Stimulated activated CD4-positive, alpha-beta T cell treated with anti-CD3 and anti-CD28 coated beads, Interleukin-12 subunit alpha, Interleukin-12 subunit beta, amount 100 ng/mL, for 24 hours (primary cell): ENCODE results near the gene ALG9.
"Not testable (repeated sequence)": the region's sequence is repeated elsewhere in the genome, so short reads cannot be mapped to it uniquely, and the experiment has no call there.

ENCODE experiments used
- DNase-seq, 2 experiments: peaks; one replicate each; pipeline ENCODE4 v3.0.0-alpha.2; 2020; ENCODE audit warnings: low read depth in 2 of 2

ALG9 gene

DNA sequence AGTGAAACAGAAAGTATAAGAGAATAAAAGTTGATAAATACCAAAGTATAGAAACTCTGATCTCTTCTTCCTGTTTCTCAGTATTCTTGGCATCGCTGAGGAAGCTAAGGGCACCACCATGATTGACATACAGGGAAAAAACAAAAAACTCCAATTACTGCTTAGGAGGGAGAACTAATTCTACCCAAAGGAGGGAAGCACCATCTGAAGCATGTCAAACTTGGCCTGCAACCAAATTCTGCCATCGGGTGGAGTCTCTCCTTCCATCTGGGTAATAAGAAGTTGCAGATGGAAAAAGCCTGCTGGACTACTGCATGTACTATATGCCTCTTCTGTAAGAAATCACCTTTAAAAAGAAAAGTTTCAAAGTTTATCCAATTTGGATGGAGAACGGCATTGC is 74.7 kb downstream of the ALG9 start:
- DNase-seq: no peak

GRCh38 chr11:111795334-111795985 is 75.9 kb downstream of the ALG9 start:
- no peak for DNase-seq

- no peak for DNase-seq
These were observed 77.5 kb downstream of the ALG9 start for GRCh38 chr11:111793863-111794262.

GRCh38 chr11:111792955-111793500 is 78.4 kb downstream of the ALG9 start:
- no peak for DNase-seq

DNA sequence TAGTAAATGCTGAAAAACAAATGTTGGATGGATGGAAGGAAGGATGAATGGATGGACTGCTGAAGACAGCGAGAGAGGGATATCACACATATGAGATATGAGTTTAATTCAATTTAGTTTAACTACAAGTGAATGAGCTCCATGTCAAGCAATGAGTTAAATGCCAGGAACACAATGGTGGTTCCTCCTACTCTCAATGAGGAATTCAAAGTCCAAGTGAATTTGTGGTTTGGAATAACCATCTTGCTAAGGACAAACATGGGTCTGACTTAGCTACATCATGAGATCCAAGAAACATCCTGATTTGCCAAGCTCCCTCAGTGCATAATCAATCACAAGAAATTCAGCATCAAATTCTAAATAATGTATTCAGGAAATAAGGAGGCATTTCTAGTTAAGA is 79.1 kb downstream of the ALG9 start:
- no peak for DNase-seq

GRCh38 chr11:111788464-111788863 is 82.9 kb downstream of the ALG9 start:
- DNase-seq: no peak

GRCh38 chr11:111788051-111788450 is 83.3 kb downstream of the ALG9 start:
- DNase-seq: no peak

GRCh38 chr11:111785886-111786412 is 85.4 kb downstream of the ALG9 start:
- DNase-seq: no peak

GRCh38 chr11:111785076-111785475 is 86.3 kb downstream of the ALG9 start:
- no peak for DNase-seq

GRCh38 chr11:111784311-111784710 is 87.1 kb downstream of the ALG9 start:
- not testable (repeated sequence) for DNase-seq

GRCh38 chr11:111782109-111782741 is 89.2 kb downstream of the ALG9 start:
- no peak for DNase-seq

DNA sequence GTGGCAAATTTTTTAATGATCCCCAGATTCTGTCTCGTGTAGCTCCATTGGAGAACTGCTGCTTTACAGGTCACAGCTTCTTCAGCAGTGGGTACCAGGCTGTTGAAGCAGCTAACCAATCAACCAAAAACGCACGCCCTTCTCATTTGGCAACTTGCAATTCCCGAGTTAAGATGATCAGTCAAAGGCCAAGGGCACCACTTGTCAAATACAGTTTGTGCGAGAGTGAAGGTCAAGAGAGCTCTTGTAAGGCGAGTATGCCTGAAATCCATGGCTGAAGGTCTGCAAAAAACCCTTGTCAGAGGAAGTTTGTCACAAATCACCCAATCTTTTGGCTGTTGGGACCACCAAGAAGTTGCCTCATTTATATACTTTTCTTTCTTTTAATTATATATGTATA is 92.3 kb downstream of the ALG9 start:
- DNase-seq: no peak

- DNase-seq: no peak
These were observed 93.3 kb downstream of the ALG9 start for GRCh38 chr11:111778047-111778558.

- no peak for DNase-seq
These were observed 94.0 kb downstream of the ALG9 start for GRCh38 chr11:111777094-111778046.

- DNase-seq: no peak
These were observed 94.8 kb downstream of the ALG9 start for GRCh38 chr11:111776398-111777093.

DNA sequence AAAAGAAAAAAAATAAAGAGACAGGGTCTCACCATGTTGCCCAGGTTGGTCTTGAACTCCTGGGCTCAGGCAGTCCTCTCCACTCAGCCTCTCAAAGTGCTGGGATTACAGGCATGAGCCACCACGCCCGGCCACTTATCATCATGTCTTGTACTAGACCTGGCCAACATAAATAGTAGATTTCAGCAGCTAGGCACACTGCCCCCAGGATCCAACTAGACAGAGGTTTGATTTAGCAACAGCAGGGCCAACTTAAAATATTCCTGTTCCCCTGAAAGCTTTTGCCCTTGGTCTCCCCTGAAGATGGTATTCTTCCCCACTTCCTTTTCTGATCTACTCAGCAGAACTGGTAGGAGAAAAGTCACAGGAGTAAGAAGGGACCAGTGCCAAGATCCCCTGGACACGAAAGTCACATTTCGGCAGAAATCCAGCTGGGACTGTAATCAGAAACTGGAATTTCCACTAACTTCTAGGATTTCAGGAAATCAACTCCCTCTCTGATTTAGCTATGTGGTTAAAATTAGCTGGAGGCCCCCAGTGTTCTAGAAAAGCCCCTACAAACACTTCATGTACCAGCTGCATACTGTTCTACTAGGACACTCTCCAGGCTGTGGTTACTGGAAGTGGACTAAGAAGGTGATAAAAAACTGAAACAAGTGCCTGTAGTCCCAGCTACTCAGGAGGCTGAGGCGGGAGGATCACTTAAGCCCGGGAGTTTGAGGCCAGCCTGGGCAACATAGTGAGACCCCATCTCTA is 96.2 kb downstream of the ALG9 start:
- no peak for DNase-seq

- DNase-seq: no peak
These were observed 98.8 kb downstream of the ALG9 start for GRCh38 chr11:111772535-111772934.

DNA sequence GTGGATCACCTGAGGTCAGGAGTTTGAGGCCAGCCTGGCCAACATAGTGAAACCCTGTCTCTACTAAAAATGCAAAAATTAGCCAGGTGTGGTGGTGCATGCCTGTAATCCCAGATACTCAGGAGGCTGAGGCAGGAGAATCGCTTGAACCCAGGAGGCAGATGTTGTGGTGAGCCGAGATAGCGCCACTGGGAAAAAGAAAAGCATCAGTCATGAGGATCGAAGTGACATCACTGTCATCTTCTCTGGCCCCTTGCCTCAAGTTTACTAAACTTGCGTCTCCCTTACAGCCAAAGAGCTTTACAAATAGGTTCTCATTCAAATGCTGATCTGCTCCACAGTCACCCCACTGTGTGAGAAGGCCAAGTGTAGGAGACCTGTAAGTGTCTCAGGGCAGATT is 100.2 kb downstream of the ALG9 start:
- DNase-seq: not testable (repeated sequence)

DNA sequence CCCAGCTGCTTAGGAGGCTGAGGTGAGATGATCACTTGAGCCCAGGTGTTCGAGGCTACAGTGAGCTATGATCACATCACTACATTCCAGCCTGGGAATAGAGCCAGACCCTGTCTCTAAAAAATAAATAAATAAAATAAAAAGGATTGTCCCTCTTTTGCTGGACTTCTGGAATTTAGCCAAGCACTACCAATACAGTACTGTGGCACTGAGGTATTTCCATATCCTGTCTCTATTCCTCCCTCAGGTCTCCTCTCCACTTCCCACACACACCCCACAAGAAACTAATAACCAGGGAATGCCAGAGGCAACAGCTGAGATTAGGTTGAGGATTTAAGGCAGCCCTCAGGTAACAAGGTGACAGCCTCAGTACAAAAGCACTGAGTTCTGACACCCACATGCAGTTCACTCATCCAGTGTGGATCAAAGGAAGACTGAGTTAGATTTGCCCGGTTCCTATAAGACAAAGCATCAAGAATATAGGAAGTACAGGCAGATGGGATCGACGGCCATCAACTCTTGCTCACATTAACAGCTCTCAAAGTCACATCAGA is 100.7 kb downstream of the ALG9 start:
- DNase-seq: no peak

GRCh38 chr11:111766834-111767142 is 104.6 kb downstream of the ALG9 start:
- no peak for DNase-seq
